Endothelial cell (in vitro differentiated cells): Measurements from ENCODE around the gene COL10A1. TPM values are rescaled to one million over a fixed set of nuclear protein-coding genes. Genes with fewer than 3 reads are reported as not detected.
A peak's percentile ranks its signal among the peaks of the same experiment; 100 is the strongest.

Experiments
- DNase-seq: peaks from one replicate; pipeline ENCODE4 v3.0.0; 2021; ENCODE audit warnings: low spot score
- H3K27ac Mint-ChIP-seq: one replicate; pipeline ENCODE4 v1.8.0; 2021; ENCODE audit warnings: mixed read lengths, inconsistent platforms; ENCODE audit not compliant: unreplicated experiment
- H3K27me3 Mint-ChIP-seq: one replicate; pipeline ENCODE4 v1.8.0; 2021; ENCODE audit warnings: mild to moderate bottlenecking, moderate library complexity, mixed read lengths, inconsistent platforms; ENCODE audit not compliant: unreplicated experiment
- H3K36me3 Mint-ChIP-seq: one replicate; pipeline ENCODE4 v1.8.0; 2021; ENCODE audit warnings: mild to moderate bottlenecking, low read depth, mixed read lengths, inconsistent platforms; ENCODE audit not compliant: unreplicated experiment
- H3K4me1 Mint-ChIP-seq: one replicate; pipeline ENCODE4 v1.8.0; 2021; ENCODE audit warnings: mild to moderate bottlenecking, mixed read lengths, inconsistent platforms; ENCODE audit not compliant: unreplicated experiment
- H3K4me3 Mint-ChIP-seq: one replicate; pipeline ENCODE4 v1.8.0; 2021; ENCODE audit warnings: mild to moderate bottlenecking, mixed read lengths, inconsistent platforms; ENCODE audit not compliant: unreplicated experiment
- H3K9me3 Mint-ChIP-seq: one replicate; pipeline ENCODE4 v1.8.0; 2021; ENCODE audit warnings: mixed read lengths, inconsistent platforms; ENCODE audit not compliant: unreplicated experiment
- total RNA-seq: library from RNA; stranded (reverse); fragmentation: NEBNext Ultra II Directional; extraction: Animal tissue kit (Norgen Biotek cat#: 25700); gene quantifications from one replicate; pipeline ENCODE4 v1.2.1, GENCODE V29; 2021; ENCODE audit not compliant: unreplicated experiment
- TF ChIP-seq, protein P1 (sequence below): fragments of 200-600 bp; sonication (generic); IDR thresholded peaks from one replicate; pipeline ENCODE4 v1.5.0; 2021; ENCODE audit warnings: antibody characterized with exemption; ENCODE audit not compliant: unreplicated experiment

The COL10A1 gene
- total RNA-seq, 1 donor from 2014 or later = not detected

DNA sequence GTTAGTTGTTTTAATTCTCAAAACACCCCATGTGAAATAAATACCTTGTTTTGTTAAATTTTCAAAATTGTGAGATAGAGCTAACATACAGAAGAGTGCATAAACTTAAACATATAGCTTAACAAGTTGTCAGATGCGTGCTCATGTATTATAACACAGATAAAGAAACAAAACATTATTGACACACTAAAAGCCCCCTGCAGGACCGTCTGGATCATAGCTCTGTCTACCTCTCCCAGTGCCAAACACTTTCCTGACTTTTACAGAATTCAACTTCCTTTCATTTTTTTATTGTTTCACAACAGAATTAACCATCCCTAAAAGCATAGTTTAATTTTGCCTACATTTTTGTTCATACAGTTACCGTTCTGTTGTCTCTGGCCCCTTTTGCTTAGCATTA, 47.4 kb downstream of the COL10A1 start:
- H3K9me3 Mint-ChIP-seq = no peaks in the 10 kb centered on the region
- H3K27ac Mint-ChIP-seq = no peak overlapping the region
- DNase-seq = no peak
- H3K4me3 Mint-ChIP-seq = no peak overlapping the region
- H3K4me1 Mint-ChIP-seq = no peaks in the 10 kb centered on the region
- H3K36me3 Mint-ChIP-seq = no peaks in the 10 kb centered on the region
- no peaks in the 10 kb centered on the region for H3K27me3 Mint-ChIP-seq
- TF ChIP-seq, protein P1, sequence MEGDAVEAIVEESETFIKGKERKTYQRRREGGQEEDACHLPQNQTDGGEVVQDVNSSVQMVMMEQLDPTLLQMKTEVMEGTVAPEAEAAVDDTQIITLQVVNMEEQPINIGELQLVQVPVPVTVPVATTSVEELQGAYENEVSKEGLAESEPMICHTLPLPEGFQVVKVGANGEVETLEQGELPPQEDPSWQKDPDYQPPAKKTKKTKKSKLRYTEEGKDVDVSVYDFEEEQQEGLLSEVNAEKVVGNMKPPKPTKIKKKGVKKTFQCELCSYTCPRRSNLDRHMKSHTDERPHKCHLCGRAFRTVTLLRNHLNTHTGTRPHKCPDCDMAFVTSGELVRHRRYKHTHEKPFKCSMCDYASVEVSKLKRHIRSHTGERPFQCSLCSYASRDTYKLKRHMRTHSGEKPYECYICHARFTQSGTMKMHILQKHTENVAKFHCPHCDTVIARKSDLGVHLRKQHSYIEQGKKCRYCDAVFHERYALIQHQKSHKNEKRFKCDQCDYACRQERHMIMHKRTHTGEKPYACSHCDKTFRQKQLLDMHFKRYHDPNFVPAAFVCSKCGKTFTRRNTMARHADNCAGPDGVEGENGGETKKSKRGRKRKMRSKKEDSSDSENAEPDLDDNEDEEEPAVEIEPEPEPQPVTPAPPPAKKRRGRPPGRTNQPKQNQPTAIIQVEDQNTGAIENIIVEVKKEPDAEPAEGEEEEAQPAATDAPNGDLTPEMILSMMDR = no peak

DNA sequence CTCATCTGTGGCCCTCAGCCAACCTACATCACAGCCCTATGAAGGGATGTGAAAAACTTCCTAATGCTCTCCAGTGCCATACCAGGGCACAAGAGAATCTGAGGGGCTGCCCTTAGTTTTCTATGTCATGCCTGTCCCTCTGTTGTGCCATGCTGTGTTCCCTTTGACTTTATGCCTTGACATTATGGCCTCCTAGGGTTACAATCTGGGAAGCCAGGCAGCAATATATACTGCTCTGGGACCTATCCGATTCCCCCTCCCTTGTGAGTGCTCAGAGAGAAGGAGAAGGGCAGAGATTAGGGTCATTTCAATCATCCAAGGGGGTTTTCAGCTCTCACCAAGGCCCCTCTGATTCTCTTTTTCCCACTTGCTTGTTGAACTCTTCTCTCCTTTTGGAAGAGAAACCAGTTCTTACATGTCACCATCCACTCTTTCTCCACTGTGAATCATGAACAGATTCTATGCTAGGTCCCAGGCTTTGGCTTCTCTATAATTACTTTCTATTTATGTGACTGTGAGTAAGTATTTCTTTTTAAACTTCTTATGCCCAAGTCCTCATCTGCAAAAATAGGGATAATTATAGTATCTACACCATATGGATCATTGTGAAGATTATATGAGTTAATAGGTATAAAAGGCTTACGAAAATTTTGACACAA, 51.1 kb downstream of the COL10A1 start:
- Mint-ChIP-seq H3K27ac (no peak overlapping the region), H3K4me1 (peaks cover 6% of the 10 kb centered on the region), H3K4me3 (no peak overlapping the region), H3K36me3 (no peaks in the 10 kb centered on the region), H3K27me3 (no peaks in the 10 kb centered on the region), H3K9me3 (no peaks in the 10 kb centered on the region)
- no peak for DNase-seq
- TF ChIP-seq, protein P1 = no peak

DNA sequence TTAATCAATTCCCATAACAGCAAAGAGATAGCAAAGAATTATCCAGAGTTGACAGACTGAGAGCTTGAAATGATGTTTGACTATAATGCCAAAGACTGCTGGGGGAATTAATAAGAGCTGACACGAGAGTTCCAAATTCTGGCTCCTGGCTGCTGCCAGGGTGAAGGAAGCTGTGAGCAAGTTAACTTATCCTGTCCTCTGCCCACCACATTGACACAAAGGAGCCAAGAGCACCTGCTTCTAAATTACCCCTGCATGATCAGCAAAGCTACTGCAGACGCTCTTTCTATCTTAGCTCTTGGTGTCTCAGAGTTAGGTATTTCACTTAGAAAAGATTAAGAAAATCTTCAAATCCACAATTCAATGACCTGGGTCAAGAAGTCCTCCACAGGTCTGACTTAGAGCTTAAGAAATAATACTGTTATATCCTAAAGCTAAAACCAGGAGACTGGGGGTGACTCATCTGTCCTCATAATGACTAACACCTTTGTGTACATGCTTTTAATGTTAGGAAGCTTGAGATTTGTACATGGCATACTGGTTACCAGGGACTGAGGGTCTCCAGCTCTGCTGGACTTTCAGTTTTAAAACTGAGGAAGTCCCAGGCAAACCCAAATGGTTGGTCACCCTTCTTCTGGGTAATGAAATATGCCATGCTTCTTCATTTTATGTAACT, 52.0 kb downstream of the COL10A1 start:
- TF ChIP-seq, protein P1 = no peak
- Mint-ChIP-seq H3K4me1 (peaks cover 6% of the 10 kb centered on the region), H3K27me3 (no peaks in the 10 kb centered on the region), H3K4me3 (no peak overlapping the region), H3K27ac (no peak overlapping the region), H3K36me3 (no peaks in the 10 kb centered on the region), H3K9me3 (no peaks in the 10 kb centered on the region)
- no peak for DNase-seq

DNA sequence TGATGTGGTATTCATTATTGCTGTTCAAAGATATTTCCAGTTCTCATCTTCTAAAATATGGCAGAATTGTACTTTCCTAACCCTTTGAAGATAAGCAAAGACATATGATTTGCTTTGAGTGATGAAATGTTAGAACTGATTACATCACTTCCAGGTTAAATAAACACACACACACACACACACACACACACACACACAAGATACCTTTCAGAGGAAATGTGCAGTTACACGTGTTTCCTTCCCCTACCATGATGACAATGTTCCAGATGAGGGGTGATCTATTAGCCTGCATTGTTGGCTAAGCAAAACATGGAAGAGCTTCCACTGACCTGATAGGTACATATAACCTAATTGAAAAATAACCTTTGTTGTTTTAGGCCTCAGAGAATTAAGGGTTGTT, 53.6 kb downstream of the COL10A1 start:
- H3K9me3 Mint-ChIP-seq = no peaks in the 10 kb centered on the region
- no peaks in the 10 kb centered on the region for H3K36me3 Mint-ChIP-seq
- no peaks in the 10 kb centered on the region for H3K27me3 Mint-ChIP-seq
- peak; percentile 9 for DNase-seq
- H3K4me3 Mint-ChIP-seq = no peak overlapping the region
- TF ChIP-seq, protein P1 = no peak
- no peak overlapping the region for H3K27ac Mint-ChIP-seq
- peaks cover 6% of the 10 kb centered on the region for H3K4me1 Mint-ChIP-seq
